ENCODE data around the gene SCEL.

- TF ChIP-seq, protein P1, sequence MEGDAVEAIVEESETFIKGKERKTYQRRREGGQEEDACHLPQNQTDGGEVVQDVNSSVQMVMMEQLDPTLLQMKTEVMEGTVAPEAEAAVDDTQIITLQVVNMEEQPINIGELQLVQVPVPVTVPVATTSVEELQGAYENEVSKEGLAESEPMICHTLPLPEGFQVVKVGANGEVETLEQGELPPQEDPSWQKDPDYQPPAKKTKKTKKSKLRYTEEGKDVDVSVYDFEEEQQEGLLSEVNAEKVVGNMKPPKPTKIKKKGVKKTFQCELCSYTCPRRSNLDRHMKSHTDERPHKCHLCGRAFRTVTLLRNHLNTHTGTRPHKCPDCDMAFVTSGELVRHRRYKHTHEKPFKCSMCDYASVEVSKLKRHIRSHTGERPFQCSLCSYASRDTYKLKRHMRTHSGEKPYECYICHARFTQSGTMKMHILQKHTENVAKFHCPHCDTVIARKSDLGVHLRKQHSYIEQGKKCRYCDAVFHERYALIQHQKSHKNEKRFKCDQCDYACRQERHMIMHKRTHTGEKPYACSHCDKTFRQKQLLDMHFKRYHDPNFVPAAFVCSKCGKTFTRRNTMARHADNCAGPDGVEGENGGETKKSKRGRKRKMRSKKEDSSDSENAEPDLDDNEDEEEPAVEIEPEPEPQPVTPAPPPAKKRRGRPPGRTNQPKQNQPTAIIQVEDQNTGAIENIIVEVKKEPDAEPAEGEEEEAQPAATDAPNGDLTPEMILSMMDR (IDR thresholded peaks at IDR 0.05 in 2 of 3, conservative IDR thresholded peaks at IDR 0.05 in 1 of 3; ENCODE audit: borderline replicate concordance in 1 of 3, insufficient read depth in 1 of 3, low read depth in 2 of 3, low read length in 2 of 3) = no peak
- TF ChIP-seq POLR2A (IDR thresholded peaks at IDR 0.05; ENCODE audit: borderline replicate concordance, extremely low read depth, insufficient read depth, insufficient read length) (no peak), RAD21 (IDR thresholded peaks at IDR 0.05; ENCODE audit: low read depth) (no peak)
- TF ChIP-seq, protein P2, sequence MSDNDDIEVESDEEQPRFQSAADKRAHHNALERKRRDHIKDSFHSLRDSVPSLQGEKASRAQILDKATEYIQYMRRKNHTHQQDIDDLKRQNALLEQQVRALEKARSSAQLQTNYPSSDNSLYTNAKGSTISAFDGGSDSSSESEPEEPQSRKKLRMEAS (IDR thresholded peaks at IDR 0.05) = no peak
These were observed 14.3 kb upstream of the SCEL start for GRCh38 chr13:77521194-77521593.
